PC-9 (cell line): ENCODE results near the gene ASCC1. TPM values are rescaled to one million over a fixed set of nuclear protein-coding genes. Genes with fewer than 3 reads are reported as not detected.

Source experiments
- BruUV-seq: library from RNA; stranded (reverse); fragments of 400-500 nt; replicated peaks from 2 replicates; lab custom pipeline; 2021; lab: Mats Ljungman, UMichigan
- CTCF ChIA-PET: fragments of 300-600 bp; sonication (Branson Sonifier 250); formaldehyde crosslinking; loops from one replicate; lab custom pipeline; 2022; ENCODE audit warnings: antibody characterized with exemption; lab: Charles Lee
- POLR2A ChIA-PET: fragments of 300-600 bp; sonication (Branson Sonifier 250); formaldehyde crosslinking; loops from one replicate; lab custom pipeline; 2022; ENCODE audit warnings: antibody characterized with exemption; ENCODE audit not compliant: unreplicated experiment; lab: Charles Lee
- DNase-seq, 2 experiments: peaks; one replicate each; pipeline versions ENCODE4 v3.0.0 to v3.0.0-alpha.2; 2015 to 2022; ENCODE audit warnings: mixed read lengths in 1 of 2
- H2AFZ ChIP-seq: fragments of 200-600 bp; sonication (generic); 2 replicates; pipeline ENCODE4 v1.8.1; 2017; ENCODE audit warnings: antibody characterized with exemption
- H3F3A ChIP-seq: fragments of 200-600 bp; sonication (generic); 2 replicates; pipeline ENCODE4 v1.8.1; 2017; ENCODE audit warnings: antibody characterized with exemption, mild to moderate bottlenecking, low read depth; ENCODE audit not compliant: insufficient read depth
- H3K27ac ChIP-seq: fragments of 200-600 bp; sonication (generic); 2 replicates; pipeline ENCODE4 v1.6.1; 2016; ENCODE audit warnings: mixed run types
- H3K27me3 ChIP-seq: fragments of 200-600 bp; sonication (generic); 2 replicates; pipeline ENCODE4 v1.6.1; 2016; ENCODE audit warnings: low read depth, mixed run types; ENCODE audit not compliant: insufficient read depth
- H3K36me3 ChIP-seq: fragments of 200-600 bp; sonication (generic); 2 replicates; pipeline ENCODE4 v1.6.1; 2016; ENCODE audit warnings: low read depth, mixed run types
- H3K4me1 ChIP-seq: fragments of 200-600 bp; sonication (generic); replicated peaks from 2 replicates; pipeline ENCODE4 v1.6.1; 2016; ENCODE audit warnings: mixed run types; ENCODE audit not compliant: insufficient read depth
- H3K4me2 ChIP-seq: fragments of 200-600 bp; sonication (generic); 2 replicates; pipeline ENCODE4 v1.6.1; 2017; ENCODE audit warnings: mixed run types
- H3K4me3 ChIP-seq: fragments of 200-600 bp; sonication (generic); 2 replicates; pipeline ENCODE4 v1.6.1; 2016; ENCODE audit warnings: mixed run types
- H3K79me2 ChIP-seq: fragments of 200-600 bp; sonication (generic); 2 replicates; pipeline ENCODE4 v1.6.1; 2017; ENCODE audit warnings: low read depth, mixed run types
- H3K9me2 ChIP-seq: fragments of 200-600 bp; sonication (generic); 2 replicates; pipeline ENCODE4 v1.8.1; 2017; ENCODE audit warnings: mild to moderate bottlenecking; ENCODE audit not compliant: insufficient read depth
- H3K9me3 ChIP-seq: fragments of 200-600 bp; sonication (generic); 2 replicates; pipeline ENCODE4 v1.8.1; 2016; ENCODE audit warnings: low read depth; ENCODE audit not compliant: insufficient read depth
- H4K20me1 ChIP-seq: fragments of 200-600 bp; sonication (generic); 2 replicates; pipeline ENCODE4 v1.8.1; 2017; ENCODE audit not compliant: insufficient read depth
- EZH2 ChIP-seq: fragments of 200-600 bp; sonication (generic); IDR thresholded peaks from 2 replicates; pipeline ENCODE4 v1.8.0; 2017; ENCODE audit warnings: antibody characterized with exemption, low read depth
- intact Hi-C: fragments of 100-400 bp; cut with micrococcal nuclease; formaldehyde crosslinking; loops from one replicate; pipeline ENCODE4 v1.10.0; 2022; ENCODE audit not compliant: unreplicated experiment
- total RNA-seq: library from RNA; stranded (reverse); gene quantifications from 2 replicates; pipeline ENCODE4 v1.2.3, GENCODE V29; 2021
- TF ChIP-seq, protein P1 (sequence below): fragments of 200-600 bp; sonication (generic); conservative IDR thresholded peaks from 2 replicates; pipeline ENCODE4 v1.6.1; 2017; ENCODE audit warnings: mixed run types, antibody characterized with exemption, mild to moderate bottlenecking, moderate library complexity

The ASCC1 gene
- total RNA-seq, 1 experiment from 2014 or later = 129 TPM

DNA sequence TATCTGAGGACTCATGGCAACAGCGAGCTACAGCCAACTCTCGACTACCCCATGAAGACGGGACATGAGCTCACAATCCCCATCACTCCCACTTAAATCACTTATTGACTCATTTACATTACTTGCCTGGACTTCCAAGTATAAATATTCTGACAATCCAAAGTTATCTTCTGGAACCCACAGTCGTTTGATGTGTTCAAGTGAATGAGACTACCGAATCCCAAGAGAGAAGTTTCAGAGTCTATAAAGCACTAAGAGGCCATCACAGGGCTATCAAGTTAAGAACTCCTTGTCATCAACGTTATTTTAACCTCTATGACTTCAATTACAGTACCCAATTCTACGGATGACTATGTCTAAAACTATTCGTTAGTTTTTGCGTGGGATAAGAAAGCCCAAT lies 11.8 kb downstream of the ASCC1 start:
- Histone ChIP-seq H3K36me3 (0 out of 2 replicates have a peak, but pooled peaks cover 41% of the 10 kb centered on the region), H3K27me3 (no peaks in the 10 kb centered on the region), H2AFZ (no peak overlapping the region), H3K4me3 (no peak overlapping the region), H3K79me2 (no peaks in the 10 kb centered on the region), H3F3A (peaks cover 18% of the 10 kb centered on the region; the same call in 1 of the 2 replicates), H3K4me1 (peaks cover 2% of the 10 kb centered on the region; the same call in 1 of the 2 replicates), H3K9me2 (no peaks in the 10 kb centered on the region), H3K4me2 (no peak overlapping the region), H3K27ac (no peak overlapping the region), H4K20me1 (no peaks in the 10 kb centered on the region), H3K9me3 (no peaks in the 10 kb centered on the region)
- intact Hi-C loops = no loop called here
- no peak for DNase-seq
- no TSS peak for BruUV-seq
- POLR2A ChIA-PET = no interaction called here
- TF ChIP-seq, protein P1, sequence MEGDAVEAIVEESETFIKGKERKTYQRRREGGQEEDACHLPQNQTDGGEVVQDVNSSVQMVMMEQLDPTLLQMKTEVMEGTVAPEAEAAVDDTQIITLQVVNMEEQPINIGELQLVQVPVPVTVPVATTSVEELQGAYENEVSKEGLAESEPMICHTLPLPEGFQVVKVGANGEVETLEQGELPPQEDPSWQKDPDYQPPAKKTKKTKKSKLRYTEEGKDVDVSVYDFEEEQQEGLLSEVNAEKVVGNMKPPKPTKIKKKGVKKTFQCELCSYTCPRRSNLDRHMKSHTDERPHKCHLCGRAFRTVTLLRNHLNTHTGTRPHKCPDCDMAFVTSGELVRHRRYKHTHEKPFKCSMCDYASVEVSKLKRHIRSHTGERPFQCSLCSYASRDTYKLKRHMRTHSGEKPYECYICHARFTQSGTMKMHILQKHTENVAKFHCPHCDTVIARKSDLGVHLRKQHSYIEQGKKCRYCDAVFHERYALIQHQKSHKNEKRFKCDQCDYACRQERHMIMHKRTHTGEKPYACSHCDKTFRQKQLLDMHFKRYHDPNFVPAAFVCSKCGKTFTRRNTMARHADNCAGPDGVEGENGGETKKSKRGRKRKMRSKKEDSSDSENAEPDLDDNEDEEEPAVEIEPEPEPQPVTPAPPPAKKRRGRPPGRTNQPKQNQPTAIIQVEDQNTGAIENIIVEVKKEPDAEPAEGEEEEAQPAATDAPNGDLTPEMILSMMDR = no peak
- TF ChIP-seq EZH2 = no peak
- CTCF ChIA-PET = no interaction called here

DNA sequence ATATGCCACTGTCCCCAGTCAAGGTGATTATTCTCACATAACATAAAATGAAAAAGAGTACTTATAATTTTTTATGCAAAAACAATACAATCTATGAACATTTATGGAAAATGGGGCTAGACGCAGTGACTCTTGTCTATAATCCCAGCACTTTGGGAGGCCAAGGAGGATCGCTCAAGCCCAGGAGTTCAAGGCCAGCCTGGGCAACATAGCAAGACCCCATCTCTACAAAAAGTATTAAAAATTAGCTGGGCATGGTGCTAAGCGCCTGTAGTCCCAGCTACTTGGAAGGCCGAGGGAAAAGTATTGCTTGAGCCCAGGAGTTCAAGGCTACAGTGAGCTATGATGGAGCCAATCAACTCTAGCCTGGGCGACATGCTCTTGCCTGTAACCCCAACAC lies 14.8 kb downstream of the ASCC1 start:
- H3K4me1 ChIP-seq = peaks cover 13% of the 10 kb centered on the region
- H3K4me2 ChIP-seq = no peak overlapping the region
- H4K20me1 ChIP-seq = no peaks in the 10 kb centered on the region
- intact Hi-C loops = no loop called here
- H3F3A ChIP-seq = peaks cover 35% of the 10 kb centered on the region; the same call in 1 of the 2 replicates
- H3K27ac ChIP-seq = no peak overlapping the region
- no peaks in the 10 kb centered on the region for H3K9me2 ChIP-seq
- no peaks in the 10 kb centered on the region for H3K9me3 ChIP-seq
- BruUV-seq = no TSS peak
- CTCF ChIA-PET = interaction anchor here (0.5 to 0.6 kb wide), 2 partner anchors 68 to 153 kb away, joined by 3 to 4 read pairs; no protein-coding TSS in a partner anchor
- peaks cover 37% of the 10 kb centered on the region for H3K36me3 ChIP-seq
- TF ChIP-seq EZH2 = no peak
- TF ChIP-seq, protein P1 = no peak
- no peak overlapping the region for H3K4me3 ChIP-seq
- POLR2A ChIA-PET = no interaction called here
- no peak overlapping the region for H2AFZ ChIP-seq
- no peak for DNase-seq
- H3K27me3 ChIP-seq = no peaks in the 10 kb centered on the region
- no peaks in the 10 kb centered on the region for H3K79me2 ChIP-seq

DNA sequence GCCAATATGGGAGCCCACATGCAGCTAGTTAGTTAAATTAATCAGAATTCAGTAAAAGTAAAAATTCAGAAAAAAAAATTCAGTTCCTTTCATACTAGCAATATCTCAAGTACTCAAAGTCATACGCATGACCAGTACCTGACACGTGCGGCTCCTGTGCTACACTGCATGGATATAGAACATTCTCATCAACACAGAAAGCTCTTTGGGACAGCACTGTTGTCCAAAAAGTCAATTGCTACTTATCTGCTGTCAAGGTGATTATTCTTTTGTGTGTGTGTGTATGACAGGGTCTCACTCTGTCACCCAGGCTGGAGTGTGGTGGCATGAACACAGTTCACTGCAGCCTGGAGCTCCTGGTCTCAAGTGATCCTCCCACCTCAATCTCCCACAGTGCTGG lies 15.2 kb downstream of the ASCC1 start:
- Histone ChIP-seq H3K27ac (no peak overlapping the region), H3K36me3 (peaks cover 38% of the 10 kb centered on the region), H3K4me2 (no peak overlapping the region), H3K4me3 (no peak overlapping the region), H3K9me2 (no peaks in the 10 kb centered on the region), H2AFZ (no peak overlapping the region), H3F3A (peaks cover 35% of the 10 kb centered on the region; the same call in 1 of the 2 replicates), H3K27me3 (no peaks in the 10 kb centered on the region), H3K79me2 (no peaks in the 10 kb centered on the region), H3K9me3 (no peaks in the 10 kb centered on the region), H4K20me1 (no peaks in the 10 kb centered on the region), H3K4me1 (peaks cover 13% of the 10 kb centered on the region)
- BruUV-seq = no TSS peak
- ChIA-PET POLR2A (no interaction called here), CTCF (interaction anchor here (0.5 kb wide), 1 partner anchor 152 kb away, joined by 3 read pairs; no protein-coding TSS in a partner anchor)
- intact Hi-C loops = no loop called here
- TF ChIP-seq, protein P1 = no peak
- no peak for TF ChIP-seq EZH2
- no peak for DNase-seq
